GM21528 (cell line): ENCODE results near the gene SCN8A.
"Not testable (repeated sequence)": the region's sequence is repeated elsewhere in the genome, so short reads cannot be mapped to it uniquely, and the experiment has no call there.

Experiments used
- ATAC-seq: cut with Tn5 transposase; IDR thresholded peaks from one replicate; pipeline ENCODE4 v1.9.1; 2021; ENCODE audit warnings: mild to moderate bottlenecking, moderate library complexity; ENCODE audit not compliant: unreplicated experiment, low FRiP score

SCN8A gene

GRCh38 chr12:51621156-51621922 lies 30.3 kb downstream of the SCN8A start:
- no peak for ATAC-seq

DNA sequence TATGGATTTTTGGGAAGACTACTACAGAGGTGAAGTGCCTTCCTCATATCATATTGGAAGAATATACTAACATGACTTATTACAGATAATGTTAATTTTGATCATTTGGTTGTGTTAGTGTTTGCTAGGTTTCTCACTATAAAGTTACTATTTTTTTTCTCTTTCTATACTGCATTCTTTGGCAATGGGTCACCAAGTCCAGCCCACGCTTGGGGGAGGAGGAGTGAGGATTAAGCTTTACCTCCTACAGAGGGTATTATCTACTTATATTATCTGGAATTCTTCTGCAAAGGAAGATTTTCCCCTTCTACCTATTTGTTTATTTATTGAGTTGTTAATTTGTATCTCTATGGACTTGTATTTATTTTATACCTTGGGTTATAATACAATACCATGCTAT lies 31.5 kb downstream of the SCN8A start:
- no peak for ATAC-seq

GRCh38 chr12:51625370-51625769 lies 34.3 kb downstream of the SCN8A start:
- no peak for ATAC-seq

- no peak for ATAC-seq
These were observed 35.1 kb downstream of the SCN8A start for GRCh38 chr12:51626115-51626514.

GRCh38 chr12:51626629-51627028 lies 35.6 kb downstream of the SCN8A start:
- no peak for ATAC-seq

GRCh38 chr12:51630256-51630880 lies 39.3 kb downstream of the SCN8A start:
- no peak for ATAC-seq

GRCh38 chr12:51630986-51631385 lies 40.0 kb downstream of the SCN8A start:
- no peak for ATAC-seq

- ATAC-seq, result no peak
These were observed 40.6 kb downstream of the SCN8A start for GRCh38 chr12:51631591-51631990.

DNA sequence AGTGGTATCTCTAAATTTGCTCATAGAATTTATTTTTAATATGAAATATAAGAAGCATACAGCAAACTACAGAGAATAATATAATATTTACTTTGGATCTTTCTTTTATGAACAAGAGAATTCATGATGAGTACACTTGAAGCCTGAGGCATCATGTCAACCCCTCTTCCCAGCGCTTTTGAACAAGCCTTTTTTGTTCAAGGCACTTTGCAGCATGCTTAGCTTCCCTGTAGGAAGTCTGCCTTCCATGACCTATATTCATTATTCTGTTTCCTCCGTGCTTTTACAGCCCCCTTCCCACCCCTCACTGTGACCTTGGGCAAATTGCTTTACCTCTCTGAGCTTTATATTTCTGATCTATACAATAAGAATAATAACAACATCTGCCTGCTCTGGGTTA lies 41.6 kb downstream of the SCN8A start:
- ATAC-seq, result no peak

GRCh38 chr12:51635346-51635745 lies 44.3 kb downstream of the SCN8A start:
- no peak for ATAC-seq

DNA sequence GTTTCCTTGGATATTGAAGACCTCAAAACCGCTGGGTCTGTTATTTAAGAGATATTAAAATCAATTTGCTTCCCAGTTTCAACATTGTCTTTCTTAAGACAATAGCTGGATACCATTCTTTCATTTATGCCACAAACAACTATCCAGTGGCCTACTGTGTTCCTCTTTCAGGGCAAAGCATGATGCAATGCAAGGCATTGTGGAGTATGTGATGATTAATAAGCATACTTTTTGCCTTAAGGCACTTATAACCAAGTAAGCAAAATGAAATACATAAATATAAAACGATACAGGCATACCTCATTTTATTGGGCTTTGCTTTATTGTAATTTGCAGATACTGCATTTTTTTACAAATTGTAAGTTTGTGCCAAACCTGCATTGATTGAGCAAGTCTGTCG lies 45.5 kb downstream of the SCN8A start:
- no peak for ATAC-seq

- no peak for ATAC-seq
These were observed 46.0 kb downstream of the SCN8A start for GRCh38 chr12:51636986-51637385.

DNA sequence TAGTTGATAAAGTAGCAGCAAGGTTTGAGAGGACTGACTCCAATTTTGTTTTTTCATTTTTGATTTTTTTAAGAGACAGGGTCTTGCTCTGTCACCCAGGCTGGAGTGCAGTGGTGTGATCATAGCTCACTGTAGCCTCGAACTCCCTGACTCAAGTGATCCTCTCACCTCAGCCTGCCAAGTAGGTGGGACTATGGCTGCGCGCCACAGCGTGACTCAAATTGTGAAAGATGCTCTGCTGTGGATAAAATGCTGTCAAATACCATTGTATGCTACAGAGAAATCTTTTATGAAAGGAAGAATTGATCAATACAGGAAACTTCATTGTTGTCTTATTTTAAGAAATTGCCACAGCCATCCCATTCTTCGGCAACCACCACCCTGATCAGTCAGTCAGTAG lies 48.3 kb downstream of the SCN8A start:
- no peak for ATAC-seq

DNA sequence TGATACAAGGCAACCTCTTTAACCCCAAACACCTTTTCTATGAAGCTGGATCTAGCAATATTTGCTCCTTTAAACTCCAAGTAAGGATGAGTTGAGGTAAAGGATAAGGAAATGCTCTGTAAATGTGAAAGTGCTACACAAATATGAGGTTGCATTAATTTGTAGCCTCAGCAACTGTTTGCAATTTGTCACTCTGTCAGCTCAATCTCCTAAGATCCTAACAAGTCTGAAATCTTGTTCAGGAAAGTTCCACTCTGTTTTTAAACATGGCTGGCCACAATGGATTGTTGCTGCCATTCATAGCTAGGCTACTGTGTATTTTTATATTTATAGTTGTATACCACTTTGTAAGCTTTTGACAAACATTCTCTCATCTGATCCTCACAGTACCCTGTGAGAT lies 51.3 kb downstream of the SCN8A start:
- no peak for ATAC-seq

DNA sequence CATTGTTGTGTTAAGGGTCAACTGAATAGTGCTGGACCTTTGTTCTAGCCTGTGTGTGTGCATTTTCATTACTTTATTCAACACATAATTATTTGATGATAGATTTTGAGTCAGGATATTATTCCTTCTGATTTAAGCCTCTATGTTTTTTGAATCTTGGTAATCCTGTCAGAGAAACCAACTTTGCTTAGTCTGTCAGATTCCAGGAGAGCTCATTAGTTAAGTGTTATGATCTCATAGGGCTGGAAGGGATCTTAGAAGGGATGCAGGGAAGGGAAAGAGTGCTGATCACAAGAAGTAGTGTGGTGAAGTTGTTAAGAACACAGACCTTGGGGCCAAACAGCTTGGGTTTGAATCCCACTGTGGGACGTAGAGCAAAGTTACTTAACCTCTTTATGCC lies 52.9 kb downstream of the SCN8A start:
- no peak for ATAC-seq

- ATAC-seq, result not testable (repeated sequence)
These were observed 53.7 kb downstream of the SCN8A start for GRCh38 chr12:51644691-51645090.

GRCh38 chr12:51645961-51646360 lies 54.9 kb downstream of the SCN8A start:
- no peak for ATAC-seq

GRCh38 chr12:51647647-51648046 lies 56.6 kb downstream of the SCN8A start:
- ATAC-seq, result no peak

- no peak for ATAC-seq
These were observed 62.4 kb downstream of the SCN8A start for GRCh38 chr12:51653431-51653830.

DNA sequence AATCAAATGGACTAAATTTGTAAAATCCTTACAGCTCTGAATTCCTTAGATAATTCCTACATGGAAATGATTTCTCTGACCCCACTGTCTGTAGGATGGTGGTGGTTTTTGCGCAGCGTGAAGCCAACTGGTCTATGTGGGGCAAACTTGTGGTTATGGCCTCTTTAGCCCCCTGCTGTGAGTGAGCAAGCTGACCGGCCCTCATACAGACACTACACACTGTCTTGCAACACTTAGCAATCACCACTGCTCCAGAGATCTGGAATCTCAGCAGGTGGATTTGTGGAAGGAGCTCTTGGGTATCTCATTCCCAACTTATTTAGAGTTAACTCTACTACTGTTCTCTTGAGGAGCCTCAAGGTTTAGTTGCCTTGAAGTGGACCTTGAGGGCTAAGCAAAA lies 70.2 kb downstream of the SCN8A start:
- ATAC-seq, result no peak

GRCh38 chr12:51661836-51662235 lies 70.8 kb downstream of the SCN8A start:
- ATAC-seq, result no peak

GRCh38 chr12:51662728-51663154 lies 71.7 kb downstream of the SCN8A start:
- ATAC-seq, result no peak
